Activated CD8-positive, alpha-beta T cell treated with anti-CD3 and anti-CD28 coated beads for 36 hours (primary cell): ENCODE data around the gene SBF2. TPM values are rescaled to one million over a fixed set of nuclear protein-coding genes. Genes with fewer than 3 reads are reported as not detected.

Experiments
- ATAC-seq: fragments of 200-7000 bp; cut with Tn5 transposase; one replicate; pipeline ENCODE4 v1.10.0; 2021; ENCODE audit warnings: mild to moderate bottlenecking, moderate library complexity
- CTCF ChIA-PET: fragments of 350-600 bp; sonication (Branson Sonifier 250); formaldehyde crosslinking; loops from one replicate; lab custom pipeline; 2021; ENCODE audit warnings: antibody characterized with exemption; lab: Charles Lee
- POLR2A ChIA-PET: fragments of 350-600 bp; sonication (Branson Sonifier 250); formaldehyde crosslinking; loops from one replicate; lab custom pipeline; 2021; ENCODE audit warnings: antibody characterized with exemption; lab: Charles Lee
- DNase-seq: peaks from one replicate; pipeline ENCODE4 v3.0.0-alpha.2; 2020
- H3K27ac Mint-ChIP-seq: one replicate; pipeline ENCODE4 v1.8.0; 2021; ENCODE audit warnings: mild to moderate bottlenecking, mixed read lengths
- H3K27me3 Mint-ChIP-seq: one replicate; pipeline ENCODE4 v1.8.0; 2021; ENCODE audit warnings: mixed read lengths
- H3K36me3 Mint-ChIP-seq: one replicate; pipeline ENCODE4 v1.8.0; 2021; ENCODE audit warnings: low read depth, mixed read lengths
- H3K4me1 Mint-ChIP-seq: one replicate; pipeline ENCODE4 v1.8.0; 2021; ENCODE audit warnings: low read depth, mixed read lengths
- H3K4me3 Mint-ChIP-seq: one replicate; pipeline ENCODE4 v1.8.0; 2021; ENCODE audit warnings: mild to moderate bottlenecking, moderate library complexity, mixed read lengths
- H3K9me3 Mint-ChIP-seq: one replicate; pipeline ENCODE4 v1.8.0; 2021; ENCODE audit warnings: mixed read lengths
- CTCF ChIP-seq: fragments of 200-600 bp; IDR thresholded peaks from one replicate; pipeline ENCODE4 v1.8.0; 2022; ENCODE audit warnings: antibody characterized with exemption, mild to moderate bottlenecking
- intact Hi-C: fragments of 100-400 bp; cut with micrococcal nuclease; formaldehyde crosslinking; loops from one replicate; pipeline ENCODE4 v1.10.0; 2022
- total RNA-seq, 2 experiments: library from RNA; stranded (reverse); gene quantifications; one replicate each; pipeline ENCODE4 v1.2.3, GENCODE V29; 2021

SBF2 gene
- total RNA-seq, 2 experiments from 2014 or later, result 10.0 to 11.0 TPM

- TF ChIP-seq CTCF, result no peak
- no peak overlapping the region for H3K27ac Mint-ChIP-seq
- no peaks in the 10 kb centered on the region for H3K9me3 Mint-ChIP-seq
- intact Hi-C loops, result no loop called here
- peaks cover 1% of the 10 kb centered on the region for H3K36me3 Mint-ChIP-seq
- no peak overlapping the region for H3K4me3 Mint-ChIP-seq
- peaks cover 32% of the 10 kb centered on the region for H3K4me1 Mint-ChIP-seq
- DNase-seq (peak; percentile 35), ATAC-seq (peak; percentile 75)
- H3K27me3 Mint-ChIP-seq, result peaks cover 26% of the 10 kb centered on the region
- ChIA-PET POLR2A (interaction anchor here (1.2 kb wide), 1 partner anchor 16 kb away, joined by 5 read pairs; no protein-coding TSS in a partner anchor), CTCF (interaction anchor here (0.6 to 2.0 kb wide), 6 partner anchors 9 to 556 kb away, joined by 3 to 10 read pairs (median 4); partner anchors contain the start of gene ADM)
Observed at GRCh38 chr11:10314199-10315072, 20.4 kb upstream of the SBF2 start.

GRCh38 chr11:10311802-10312201 lies 17.8 kb upstream of the SBF2 start:
- no peak overlapping the region for H3K4me3 Mint-ChIP-seq
- intact Hi-C loops, result no loop called here
- ChIA-PET CTCF (interaction anchor here (2.4 to 6.2 kb wide), 2 partner anchors 14 to 553 kb away, joined by 9 to 37 read pairs; no protein-coding TSS in a partner anchor), POLR2A (no interaction called here)
- ATAC-seq (no peak), DNase-seq (no peak)
- peaks cover 30% of the 10 kb centered on the region for H3K27me3 Mint-ChIP-seq
- TF ChIP-seq CTCF, result no peak
- no peaks in the 10 kb centered on the region for H3K9me3 Mint-ChIP-seq
- H3K36me3 Mint-ChIP-seq, result peaks cover 8% of the 10 kb centered on the region
- peaks cover 30% of the 10 kb centered on the region for H3K4me1 Mint-ChIP-seq
- H3K27ac Mint-ChIP-seq, result no peak overlapping the region

- peak overlapping the region; percentile 6 for H3K4me3 Mint-ChIP-seq
- POLR2A ChIA-PET, result interaction anchor here (0.6 to 1.3 kb wide), 2 partner anchors 19 to 175 kb away, joined by 3 read pairs; no protein-coding TSS in a partner anchor
Observed at GRCh38 chr11:10310301-10310841, 16.4 kb upstream of the SBF2 start.

GRCh38 chr11:10309163-10310093 lies 15.4 kb upstream of the SBF2 start:
- peak overlapping the region; percentile 89 for H3K4me3 Mint-ChIP-seq
- DNase-seq, result peak; percentile 18
- ChIA-PET CTCF (interaction anchor here (0.7 to 9.1 kb wide), 12 partner anchors 9 to 771 kb away, joined by 3 to 135 read pairs (median 8); no protein-coding TSS in a partner anchor), POLR2A (interaction anchor here (1.3 kb wide), 1 partner anchor 20 kb away, joined by 3 read pairs; no protein-coding TSS in a partner anchor)
- no peak for TF ChIP-seq CTCF
- no peaks in the 10 kb centered on the region for H3K9me3 Mint-ChIP-seq
- peaks cover 32% of the 10 kb centered on the region for H3K27me3 Mint-ChIP-seq
- H3K36me3 Mint-ChIP-seq, result peaks cover 23% of the 10 kb centered on the region
- ATAC-seq, result no peak
- peaks cover 29% of the 10 kb centered on the region for H3K4me1 Mint-ChIP-seq
- intact Hi-C loops, result loop anchor here (5.0 kb wide), 1 partner anchor 552 kb away; no protein-coding TSS in a partner anchor
- peak overlapping the region; percentile 91 for H3K27ac Mint-ChIP-seq

More at GRCh38 chr11:10310301-10310841, 16.4 kb upstream of the SBF2 start:
- CTCF ChIA-PET, result interaction anchor here (0.7 to 9.1 kb wide), 8 partner anchors 12 to 772 kb away, joined by 3 to 135 read pairs (median 8); no protein-coding TSS in a partner anchor
- Mint-ChIP-seq H3K4me1 (peaks cover 33% of the 10 kb centered on the region), H3K27me3 (peaks cover 36% of the 10 kb centered on the region), H3K27ac (peak overlapping the region; percentile 41), H3K9me3 (no peaks in the 10 kb centered on the region), H3K36me3 (peaks cover 21% of the 10 kb centered on the region)
- intact Hi-C loops, result no loop called here
- ATAC-seq, result no peak
- no peak for TF ChIP-seq CTCF
- DNase-seq, result peak; percentile 9
